Keratinocyte (primary cell): ENCODE data around the gene ZNF518B. TPM values are rescaled to one million over a fixed set of nuclear protein-coding genes. Genes with fewer than 3 reads are reported as not detected.
A peak's percentile ranks its signal among the peaks of the same experiment; 100 is the strongest.

Source experiments
- DNase-seq: peaks from one replicate; pipeline ENCODE4 v3.0.0-alpha.2; 2011; ENCODE audit warnings: low read depth, missing footprints, low spot score
- FAIRE-seq: peaks from 2 replicates; lab custom pipeline; 2011; peaks lifted over from hg19 to GRCh38; lab: Jason Lieb, UNC
- H2AFZ ChIP-seq: 2 replicates; pipeline ENCODE4 v1.6.0; 2012; ENCODE audit warnings: low read length, control low read depth, inconsistent platforms; ENCODE audit not compliant: control insufficient read depth
- H3K27ac ChIP-seq: 2 replicates; pipeline ENCODE4 v1.5.1; 2011; ENCODE audit warnings: low read length; ENCODE audit not compliant: control insufficient read depth, insufficient read depth
- H3K27me3 ChIP-seq: 3 replicates; pipeline ENCODE4 v1.6.0; 2011; ENCODE audit warnings: low read length; ENCODE audit not compliant: control insufficient read depth, insufficient read depth; ENCODE audit errors: extremely low read depth
- H3K36me3 ChIP-seq, 2 experiments: 2 replicates in 1 of 2; 3 replicates in 1 of 2; pipeline ENCODE4 v1.5.1; 2011; ENCODE audit warnings: low read length in 2 of 2, mild to moderate bottlenecking in 1 of 2; ENCODE audit not compliant: control insufficient read depth in 2 of 2, insufficient read depth in 2 of 2; ENCODE audit errors: extremely low read depth in 1 of 2
- H3K4me1 ChIP-seq: 3 replicates; pipeline ENCODE4 v1.5.1; 2011; ENCODE audit warnings: low read length; ENCODE audit not compliant: control insufficient read depth, insufficient read depth; ENCODE audit errors: extremely low read depth
- H3K4me2 ChIP-seq: 3 replicates; pipeline ENCODE4 v1.6.0; 2011; ENCODE audit warnings: low read depth, low read length; ENCODE audit not compliant: control insufficient read depth, insufficient read depth; ENCODE audit errors: extremely low read depth
- H3K4me3 ChIP-seq, 3 experiments: fragments of 200-600 bp in 1 of 3; sonication (generic) in 1 of 3; 2 replicates in 2 of 3; 3 replicates in 1 of 3; pipeline ENCODE4 v1.5.1; 2011 to 2016; ENCODE audit warnings: low read length in 3 of 3, mild to moderate bottlenecking in 3 of 3, control low read depth in 2 of 3, inconsistent platforms in 1 of 3, low read depth in 1 of 3, mixed read lengths in 1 of 3, mixed run types in 1 of 3, moderate library complexity in 1 of 3; ENCODE audit not compliant: control insufficient read depth in 2 of 3, insufficient read depth in 2 of 3; ENCODE audit errors: extremely low read depth in 1 of 3
- H3K79me2 ChIP-seq: 2 replicates; pipeline ENCODE4 v1.6.0; 2012; ENCODE audit warnings: low read length; ENCODE audit not compliant: control insufficient read depth, insufficient read depth
- H3K9ac ChIP-seq: 3 replicates; pipeline ENCODE4 v1.6.0; 2011; ENCODE audit warnings: low read length; ENCODE audit not compliant: control insufficient read depth, insufficient read depth; ENCODE audit errors: extremely low read depth
- H3K9me1 ChIP-seq: 3 replicates; pipeline ENCODE4 v1.6.0; 2011; ENCODE audit warnings: low read length; ENCODE audit not compliant: control insufficient read depth, insufficient read depth; ENCODE audit errors: extremely low read depth
- H3K9me3 ChIP-seq: 2 replicates; pipeline ENCODE4 v1.5.1; 2012; ENCODE audit warnings: low read depth, low read length; ENCODE audit not compliant: control insufficient read depth
- H4K20me1 ChIP-seq: 3 replicates; pipeline ENCODE4 v1.6.0; 2011; ENCODE audit warnings: low read length; ENCODE audit not compliant: control insufficient read depth, insufficient read depth; ENCODE audit errors: extremely low read depth
- CTCF ChIP-seq, 3 experiments: IDR thresholded peaks in 1 of 3; conservative IDR thresholded peaks in 1 of 3; optimal IDR thresholded peaks in 1 of 3; 2 replicates in 2 of 3; 3 replicates in 1 of 3; pipeline versions ENCODE3 to v1.5.1; 2011; ENCODE audit warnings: low read length in 3 of 3, mild to moderate bottlenecking in 3 of 3, moderate library complexity in 2 of 3, control low read depth in 1 of 3, inconsistent platforms in 1 of 3; ENCODE audit not compliant: insufficient read depth in 2 of 3; ENCODE audit errors: extremely low read depth in 1 of 3
- EZH2 ChIP-seq: IDR thresholded peaks from one replicate; pipeline ENCODE4 v1.6.1; 2012; ENCODE audit warnings: inconsistent platforms, mild to moderate bottlenecking, low read length, moderate library complexity
- dilution Hi-C: fragments of 300-500 bp; cut with MboI; formaldehyde crosslinking; loops from one replicate; pipeline ENCODE4 v1.7.0; 2020; ENCODE audit warnings: low sequenced_read_pairs; ENCODE audit not compliant: extremely low pct_ligation_motif_present
- polyA plus RNA-seq, 5 experiments: library from polyadenylated mRNA; depleted of rRNA in 3 of 5; stranded (reverse) in 3 of 5; stranded (forward) in 1 of 5; unstranded in 1 of 5; fragments of >200 nt; gene quantifications; 1 replicate in 1 of 5; 2 replicates in 3 of 5; 3 replicates in 1 of 5; pipeline versions ENCODE4 v1.2.1 to v1.2.3, GENCODE V29; 2011 to 2012; ENCODE audit warnings: missing spikeins in 2 of 5, low read depth in 1 of 5, low replicate concordance in 1 of 5

The ZNF518B gene
- polyA plus RNA-seq, 1 donor (not counting 4 experiments of a cell fraction or from before 2014, with no cell fraction given) = 14.2 TPM

GRCh38 chr4:10456260-10456594 lies 999 bp downstream of the ZNF518B start:
- Histone ChIP-seq H3K27ac (peak overlapping the region; percentile 49), H3K4me3 (peak overlapping the region; percentile 56 to 70 (median 67)), H3K79me2 (peaks cover 22% of the 10 kb centered on the region), H3K4me2 (peak overlapping the region; percentile 66), H3K36me3 (peaks cover 9 to 18% of the 10 kb centered on the region in 2 experiments), H2AFZ (peak overlapping the region; percentile 76), H3K27me3 (peaks cover 1% of the 10 kb centered on the region), H3K9me1 (no peaks in the 10 kb centered on the region), H4K20me1 (no peaks in the 10 kb centered on the region), H3K9me3 (no peaks in the 10 kb centered on the region), H3K4me1 (peaks cover 17% of the 10 kb centered on the region), H3K9ac (peak overlapping the region; percentile 68)
- DNase-seq = no peak
- no peak for FAIRE-seq
- TF ChIP-seq CTCF (optimal IDR thresholded peaks at IDR 0.05 in 1 of 3, IDR thresholded peaks at IDR 0.05 in 1 of 3, conservative IDR thresholded peaks at IDR 0.05 in 1 of 3; ENCODE audit: extremely low read depth in 1 of 3, insufficient read depth in 2 of 3, low read length in 3 of 3) = no peak
- no peak for TF ChIP-seq EZH2
- dilution Hi-C loops = no loop called here

GRCh38 chr4:10455133-10455532 lies 2.1 kb downstream of the ZNF518B start:
- Histone ChIP-seq H3K36me3 (peaks cover 12 to 25% of the 10 kb centered on the region in 2 experiments), H3K4me3 (no peak overlapping the region), H3K4me1 (peaks cover 14% of the 10 kb centered on the region), H3K4me2 (no peak overlapping the region), H3K27me3 (no peaks in the 10 kb centered on the region), H3K9me1 (no peaks in the 10 kb centered on the region), H4K20me1 (no peaks in the 10 kb centered on the region), H3K9ac (no peak overlapping the region), H2AFZ (no peak overlapping the region), H3K27ac (no peak overlapping the region), H3K9me3 (no peaks in the 10 kb centered on the region), H3K79me2 (peaks cover 22% of the 10 kb centered on the region)
- dilution Hi-C loops = no loop called here
- TF ChIP-seq EZH2 = no peak
- no peak for TF ChIP-seq CTCF (optimal IDR thresholded peaks at IDR 0.05 in 1 of 3, IDR thresholded peaks at IDR 0.05 in 1 of 3, conservative IDR thresholded peaks at IDR 0.05 in 1 of 3; ENCODE audit: extremely low read depth in 1 of 3, insufficient read depth in 2 of 3, low read length in 3 of 3)
- FAIRE-seq (no peak), DNase-seq (no peak)
